ENCODE data around the gene AKT1S1.
A peak's percentile ranks its signal among the peaks of the same experiment; 100 is the strongest.

AKT1S1 gene

DNA sequence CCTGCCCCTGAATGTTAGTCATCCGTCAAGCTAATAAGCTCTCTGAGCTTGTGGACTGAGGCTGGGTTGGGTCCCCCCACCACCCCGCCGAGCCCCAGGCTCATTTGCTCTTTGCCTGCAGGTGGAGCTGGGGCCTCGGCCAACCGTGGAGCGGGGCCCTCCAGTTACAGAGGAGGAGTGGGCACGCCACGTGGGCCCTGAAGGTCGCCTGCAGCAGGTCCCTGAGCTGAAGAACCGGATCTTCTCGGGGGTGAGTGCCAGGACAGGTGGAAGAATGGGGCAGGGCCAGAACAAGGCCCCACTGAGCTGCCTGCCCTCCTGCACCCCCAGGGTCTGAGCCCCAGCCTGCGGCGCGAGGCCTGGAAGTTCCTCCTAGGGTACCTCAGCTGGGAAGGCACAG lies 5.5 kb upstream of the AKT1S1 start:
- no peak for FAIRE-seq

DNA sequence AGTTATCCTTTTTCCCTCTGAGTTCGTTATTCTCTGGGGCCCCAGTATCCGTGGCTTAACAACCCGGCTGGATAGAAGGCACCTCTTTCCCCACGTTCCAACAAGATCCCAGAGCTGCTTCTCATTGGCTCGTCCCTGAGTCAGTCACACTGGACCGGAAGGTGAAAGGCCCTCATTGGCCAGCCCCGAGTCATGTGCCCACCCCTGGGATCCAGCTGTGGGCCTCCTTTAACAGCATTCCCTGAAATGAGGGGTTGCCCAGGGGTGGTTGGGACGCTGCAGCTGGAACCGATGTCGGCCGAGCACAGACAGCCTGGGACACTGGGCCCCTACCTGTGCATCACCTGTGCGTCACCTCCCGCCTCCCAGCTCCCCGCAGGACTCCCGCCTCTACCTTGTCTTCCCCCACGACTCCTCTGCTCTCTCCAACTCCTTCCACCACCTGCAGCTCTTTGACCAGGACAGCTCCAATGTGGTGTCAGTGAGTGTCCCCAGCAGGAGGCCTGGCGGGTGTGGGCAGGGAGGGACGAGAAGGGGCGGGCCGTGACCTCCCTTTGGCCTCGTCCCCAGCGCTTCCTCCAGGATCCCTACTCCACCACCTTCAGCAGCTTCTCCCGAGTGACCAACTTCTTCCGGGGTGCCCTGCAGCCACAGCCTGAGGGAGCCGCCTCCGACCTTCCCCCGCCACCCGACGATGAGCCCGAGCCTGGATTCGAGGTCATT lies 4.7 kb upstream of the AKT1S1 start:
- FAIRE-seq: no peak

DNA sequence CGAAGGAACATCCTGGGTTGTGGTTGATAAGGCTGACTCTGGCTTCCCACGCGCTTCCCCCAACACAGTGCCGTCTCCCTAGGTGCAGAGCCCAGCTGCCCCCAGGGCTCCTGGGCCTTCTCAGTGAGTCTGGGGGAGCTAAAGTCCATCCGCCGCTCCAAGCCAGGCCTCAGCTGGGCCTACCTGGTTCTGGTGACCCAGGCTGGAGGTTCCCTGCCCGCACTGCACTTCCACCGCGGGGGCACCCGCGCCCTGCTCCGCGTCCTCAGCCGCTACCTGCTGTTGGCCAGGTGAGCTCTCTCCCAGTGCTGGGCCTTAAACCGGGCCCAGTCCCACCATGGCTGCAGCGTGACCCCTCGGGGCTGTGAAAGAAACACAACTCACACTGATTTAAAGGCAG lies 4.0 kb upstream of the AKT1S1 start:
- FAIRE-seq: no peak

DNA sequence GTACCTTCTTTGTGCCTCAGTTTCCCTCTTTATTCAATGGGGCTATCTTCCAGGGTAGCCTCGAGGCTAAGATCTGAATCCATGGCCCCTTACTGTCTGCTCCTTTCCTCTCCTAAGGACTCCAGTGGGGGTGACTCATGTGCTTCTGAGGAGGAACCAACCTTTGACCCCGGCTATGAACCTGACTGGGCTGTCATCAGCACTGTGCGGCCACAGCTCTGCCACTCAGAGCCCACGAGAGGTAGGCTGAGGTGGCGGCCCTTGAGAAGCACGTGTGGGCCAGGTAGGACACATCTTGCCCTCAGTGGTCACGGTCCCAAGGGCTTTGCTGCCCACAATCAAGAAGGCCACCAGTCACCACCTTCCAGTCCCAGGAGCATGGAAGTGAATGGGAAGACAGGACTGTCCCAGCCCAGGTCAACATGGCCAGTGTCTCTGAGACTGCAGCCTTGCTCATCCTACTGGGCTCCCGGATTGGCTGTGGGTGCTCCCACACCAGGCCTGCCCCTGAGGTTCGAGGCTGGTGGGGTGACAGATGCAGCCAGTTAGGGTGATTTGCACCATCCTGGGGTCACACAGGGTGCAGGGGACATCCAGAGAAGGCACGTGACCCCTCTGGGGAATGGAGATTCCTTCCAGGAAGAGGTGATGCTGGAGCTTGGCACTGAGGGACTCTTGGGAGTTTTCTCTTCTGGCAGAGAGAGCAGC lies 3.2 kb upstream of the AKT1S1 start:
- no peak for FAIRE-seq

DNA sequence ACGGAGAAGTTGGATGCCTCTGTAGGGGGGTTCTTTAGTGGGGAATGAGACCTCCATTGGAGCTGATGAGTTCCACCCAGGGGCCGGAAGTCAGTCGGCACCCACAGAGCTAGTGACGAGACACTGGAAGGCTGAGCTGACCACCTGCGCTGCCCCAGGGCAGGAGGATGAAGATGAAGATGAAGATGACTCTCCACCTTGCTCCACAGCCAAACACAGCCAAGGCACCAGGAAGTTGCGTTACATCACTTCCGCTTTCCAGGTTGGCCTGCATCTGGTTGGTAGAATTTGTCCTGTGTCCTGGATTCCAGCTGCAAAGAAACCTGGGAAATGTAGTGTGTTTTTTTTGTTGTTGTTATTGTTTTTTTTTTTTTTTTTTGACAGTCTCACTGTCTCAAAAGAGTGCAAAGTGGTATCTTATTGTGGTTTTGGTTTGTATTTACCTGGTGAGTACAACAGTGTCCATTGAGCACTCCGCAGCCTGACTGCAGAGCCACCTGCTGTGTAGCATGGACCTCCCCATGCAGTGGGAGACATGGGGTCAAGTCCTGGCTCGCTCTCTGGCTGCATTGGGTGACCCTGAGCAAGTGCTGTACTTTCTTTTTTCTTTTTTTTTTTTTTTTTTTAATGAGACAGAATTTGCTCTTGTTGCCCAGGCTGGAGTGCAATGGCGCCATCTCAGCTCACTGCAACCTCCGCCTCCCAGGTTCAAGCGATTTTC lies 2.2 kb upstream of the AKT1S1 start:
- FAIRE-seq: peak; percentile 25

DNA sequence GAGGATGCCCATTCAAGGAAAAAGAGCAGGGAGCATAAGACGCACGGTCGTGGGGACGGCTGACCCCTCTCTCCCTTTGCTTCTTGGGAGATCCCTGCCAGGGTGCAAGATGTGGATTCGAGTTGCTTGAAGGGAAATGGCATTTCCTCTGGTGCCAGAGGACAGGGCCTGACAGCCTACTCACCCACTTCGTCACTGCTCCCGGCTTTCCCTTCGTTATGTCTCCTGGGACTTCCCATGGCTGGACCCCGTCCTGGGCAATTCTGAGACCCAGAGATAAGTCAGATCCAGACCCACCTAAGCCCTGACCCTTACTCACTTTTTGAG lies 1.6 kb upstream of the AKT1S1 start:
- no peak for FAIRE-seq

DNA sequence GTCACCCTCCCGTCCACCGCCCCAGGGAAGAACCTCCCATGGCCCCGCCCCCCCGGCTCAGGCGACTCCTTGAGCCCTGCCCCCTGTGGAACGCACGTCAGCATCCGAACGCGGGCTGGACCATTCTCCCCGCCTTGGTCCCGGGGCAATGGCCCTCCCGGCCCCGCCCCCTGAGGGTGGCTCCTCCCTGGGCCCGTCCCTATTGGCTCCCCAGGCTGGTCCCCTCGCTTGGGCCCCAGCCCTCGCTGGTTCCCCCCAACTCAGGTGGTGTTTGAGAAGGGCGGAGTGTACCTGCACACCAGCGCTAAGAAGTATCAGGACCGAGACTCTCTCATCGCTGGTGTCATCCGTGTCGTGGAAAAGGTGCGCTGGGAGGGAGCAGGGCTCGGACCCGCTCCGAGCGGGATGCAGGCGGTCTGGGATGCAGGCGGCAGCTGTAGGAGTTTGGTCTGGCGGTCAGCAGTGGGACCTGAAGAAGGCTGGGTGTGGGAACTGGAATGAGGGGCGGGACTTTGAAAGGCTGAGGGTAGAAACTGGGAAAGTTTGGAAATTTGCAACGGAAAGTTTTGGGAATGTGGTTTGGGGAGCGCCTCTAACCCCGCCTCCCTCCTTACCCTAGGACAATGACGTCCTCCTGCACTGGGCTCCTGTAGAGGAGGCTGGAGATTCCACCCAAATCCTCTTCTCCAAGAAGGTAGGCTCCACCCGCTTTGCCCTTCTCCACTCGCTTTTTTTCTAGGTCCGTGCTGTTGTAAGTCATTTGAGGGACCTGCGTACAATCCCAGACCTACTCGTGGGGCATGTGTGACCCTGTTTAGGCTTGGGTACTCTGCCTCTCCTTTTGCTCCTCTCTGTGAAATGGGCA lies 956 bp upstream of the AKT1S1 start:
- peak; percentile 82 for FAIRE-seq

DNA sequence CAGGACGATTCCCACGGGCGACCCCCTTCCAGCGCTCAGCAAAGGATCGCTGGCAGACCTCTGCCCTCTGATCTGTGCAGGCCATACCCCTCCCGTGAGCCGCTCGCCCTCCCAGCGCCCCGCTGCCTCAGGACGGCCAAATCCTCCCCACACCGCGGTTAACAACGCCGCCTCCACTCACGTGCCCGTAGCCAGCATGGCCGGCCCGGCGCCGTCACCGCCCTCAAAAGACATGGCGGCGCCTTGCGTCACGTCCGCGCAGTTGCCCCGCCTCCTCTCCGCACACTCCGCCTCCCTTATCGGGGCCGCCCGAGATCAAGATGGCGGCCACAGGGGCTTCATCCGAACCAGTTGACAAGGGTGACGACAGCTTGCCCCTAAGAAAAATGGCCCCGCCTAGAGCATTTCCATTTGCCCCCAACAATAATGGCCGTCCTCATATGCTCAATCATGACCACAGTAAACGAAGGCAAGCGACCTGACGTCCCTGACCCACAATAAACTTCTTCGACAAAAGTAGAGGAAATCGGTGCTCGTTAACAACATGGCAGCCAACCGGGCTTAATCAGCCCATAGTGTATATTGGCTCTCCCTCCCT lies 634 bp downstream of the AKT1S1 start:
- FAIRE-seq: peak; percentile 97

DNA sequence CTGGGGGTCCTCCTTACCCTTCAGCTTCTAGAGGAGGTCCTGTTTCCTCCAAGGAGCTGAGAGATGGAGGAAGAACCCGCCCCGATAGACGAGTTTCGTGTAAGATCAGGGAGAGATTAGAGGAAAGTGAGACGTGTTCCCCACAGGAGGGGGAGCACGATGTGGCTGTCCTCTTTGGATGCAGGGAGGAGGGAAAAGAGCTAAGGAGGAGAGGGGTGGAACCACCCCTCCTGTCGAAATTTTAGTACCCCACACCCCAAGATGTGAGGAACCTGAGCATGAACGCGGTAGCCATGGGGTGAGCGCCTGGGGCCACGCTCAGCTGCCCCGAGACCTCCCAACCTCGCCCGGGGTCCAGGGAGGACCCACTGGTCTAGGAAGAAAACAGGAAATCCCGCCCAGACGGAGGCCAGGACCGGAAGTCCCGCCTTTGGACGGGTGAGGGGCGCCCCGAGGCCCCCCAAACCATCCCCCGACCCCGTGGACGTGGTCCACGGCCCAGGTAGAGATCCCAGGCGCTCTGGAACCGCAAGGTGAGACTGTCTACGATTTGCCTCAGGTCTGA lies 1.2 kb downstream of the AKT1S1 start:
- no peak for FAIRE-seq

DNA sequence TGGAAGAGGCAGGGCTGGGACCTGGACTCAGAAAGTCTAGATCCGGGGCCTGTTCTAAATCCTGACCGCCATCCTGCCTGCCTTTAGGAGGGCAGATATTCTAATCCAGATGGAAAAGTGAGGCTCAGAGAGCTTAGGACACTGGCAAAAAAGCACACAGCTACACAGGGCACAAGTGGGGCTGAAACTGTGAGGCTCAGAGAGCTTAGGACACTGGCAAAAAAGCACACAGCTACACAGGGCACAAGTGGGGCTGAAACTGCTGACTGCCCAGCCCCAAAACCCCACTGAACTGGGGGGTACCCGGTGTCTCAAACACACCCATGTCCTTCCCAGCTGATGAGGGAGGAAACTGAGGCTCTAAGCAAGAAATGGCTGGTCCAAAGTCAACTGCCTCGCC lies 2.0 kb downstream of the AKT1S1 start:
- no peak for FAIRE-seq

DNA sequence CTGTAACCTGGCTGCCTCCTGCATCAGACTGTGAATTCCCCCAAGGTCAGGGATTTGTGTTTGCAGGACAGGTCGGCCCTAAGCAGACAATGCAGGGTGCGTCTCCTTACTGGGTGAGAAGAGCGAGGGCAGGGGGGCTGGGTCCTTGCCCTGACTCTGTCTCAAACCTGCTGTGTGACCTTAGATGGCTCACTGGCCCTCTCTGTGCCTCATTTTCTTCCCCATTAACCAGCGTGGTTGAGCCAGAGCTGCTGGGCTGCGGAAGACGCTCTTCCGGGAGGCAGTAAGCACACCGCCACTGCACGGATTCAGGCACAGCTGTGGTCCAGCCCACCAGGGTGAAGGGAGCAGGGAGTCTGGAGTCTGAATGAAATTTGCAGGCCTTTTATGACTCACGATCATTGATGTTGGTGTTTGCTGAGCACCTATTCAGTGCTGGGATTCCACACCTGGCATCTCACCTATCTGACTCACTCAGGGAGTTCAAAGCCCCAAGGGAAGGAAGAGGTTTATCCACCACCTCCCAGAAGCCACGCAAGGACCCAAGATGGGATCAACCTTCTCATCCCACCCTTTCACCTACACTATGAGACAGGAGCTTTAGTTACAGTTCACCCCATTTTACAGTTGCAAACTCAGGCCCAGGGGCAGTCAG lies 2.5 kb downstream of the AKT1S1 start:
- no peak for FAIRE-seq

DNA sequence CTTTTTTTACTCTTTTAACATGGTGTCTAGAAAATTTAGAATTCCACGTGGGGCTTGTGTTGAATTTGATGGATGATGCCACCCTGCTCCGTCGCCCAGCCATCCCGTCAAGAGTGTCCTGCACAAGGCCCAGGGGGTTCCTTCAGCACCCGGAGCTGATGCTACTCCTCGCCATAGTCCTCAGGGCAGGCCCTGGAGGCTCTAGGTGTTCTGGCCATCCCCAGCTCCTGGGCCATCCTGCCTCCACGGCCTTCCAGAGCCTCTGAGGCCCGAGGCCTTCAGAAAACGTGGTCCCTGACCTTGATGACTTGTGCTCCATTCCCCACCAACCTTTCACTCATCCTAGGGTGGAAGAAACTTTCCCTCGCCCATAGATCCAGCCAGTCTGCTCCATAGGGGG lies 3.3 kb downstream of the AKT1S1 start:
- FAIRE-seq: no peak

DNA sequence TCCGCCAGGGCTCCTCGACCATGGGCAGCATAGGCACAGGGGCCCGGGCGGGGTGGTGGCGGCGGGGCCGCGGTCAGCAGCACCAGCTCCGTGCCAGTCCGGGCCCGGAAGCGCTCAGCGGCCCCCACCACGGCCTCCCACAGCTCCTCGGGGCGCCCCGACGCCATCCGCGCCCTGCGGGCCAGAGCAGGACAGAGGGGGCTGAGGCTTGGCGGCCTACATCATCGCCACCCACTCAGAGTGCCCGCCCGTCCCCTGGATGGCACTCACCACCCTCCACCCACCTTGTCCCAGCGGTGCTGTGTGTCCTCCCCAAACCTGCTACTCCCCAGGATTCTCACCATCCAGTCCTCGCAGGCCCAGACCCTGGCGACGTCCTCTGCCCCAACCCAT lies 4.0 kb downstream of the AKT1S1 start:
- FAIRE-seq: no peak

DNA sequence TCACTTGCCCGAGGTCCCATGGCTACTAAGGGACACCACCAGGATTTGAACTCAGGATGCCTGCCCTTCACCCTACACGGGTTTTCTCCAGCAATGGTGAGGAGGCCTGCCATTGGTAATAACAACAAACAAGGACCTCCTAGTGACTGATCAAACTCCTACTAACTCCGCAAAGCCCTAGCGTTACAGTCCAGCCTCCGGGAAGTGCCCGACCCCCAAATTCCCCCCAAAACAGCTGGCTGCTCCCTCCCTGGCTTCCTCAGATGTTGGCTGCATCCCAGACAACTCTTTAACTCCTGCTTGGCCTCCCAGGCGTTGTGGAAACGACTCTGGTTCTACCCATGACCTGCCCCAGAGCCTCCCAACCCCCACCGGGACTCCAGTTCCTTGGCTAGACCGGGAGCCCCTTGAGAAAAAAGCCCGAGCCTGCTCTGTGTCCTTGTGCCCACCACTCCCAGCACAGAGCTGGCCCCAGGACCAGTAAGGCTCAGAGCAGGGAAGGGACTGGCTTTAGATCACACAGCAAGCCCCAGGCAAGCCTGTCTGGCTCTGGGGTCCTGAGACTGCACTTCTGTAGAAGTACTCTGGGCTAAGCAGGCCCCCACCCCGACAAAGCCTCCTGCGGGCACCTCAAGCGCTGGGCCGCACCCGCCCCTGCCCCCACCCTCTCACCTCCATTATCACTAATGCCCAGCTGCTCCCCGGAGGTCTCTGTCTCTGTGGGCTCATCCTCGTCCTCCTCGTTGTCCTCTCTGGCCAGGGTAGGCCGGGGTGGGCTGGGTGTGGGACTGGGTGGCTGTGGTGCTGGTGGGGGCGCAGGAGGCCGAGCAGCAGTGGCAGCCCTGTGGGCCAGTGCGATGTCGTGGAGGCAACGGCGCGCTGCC lies 4.7 kb downstream of the AKT1S1 start:
- FAIRE-seq: no peak

DNA sequence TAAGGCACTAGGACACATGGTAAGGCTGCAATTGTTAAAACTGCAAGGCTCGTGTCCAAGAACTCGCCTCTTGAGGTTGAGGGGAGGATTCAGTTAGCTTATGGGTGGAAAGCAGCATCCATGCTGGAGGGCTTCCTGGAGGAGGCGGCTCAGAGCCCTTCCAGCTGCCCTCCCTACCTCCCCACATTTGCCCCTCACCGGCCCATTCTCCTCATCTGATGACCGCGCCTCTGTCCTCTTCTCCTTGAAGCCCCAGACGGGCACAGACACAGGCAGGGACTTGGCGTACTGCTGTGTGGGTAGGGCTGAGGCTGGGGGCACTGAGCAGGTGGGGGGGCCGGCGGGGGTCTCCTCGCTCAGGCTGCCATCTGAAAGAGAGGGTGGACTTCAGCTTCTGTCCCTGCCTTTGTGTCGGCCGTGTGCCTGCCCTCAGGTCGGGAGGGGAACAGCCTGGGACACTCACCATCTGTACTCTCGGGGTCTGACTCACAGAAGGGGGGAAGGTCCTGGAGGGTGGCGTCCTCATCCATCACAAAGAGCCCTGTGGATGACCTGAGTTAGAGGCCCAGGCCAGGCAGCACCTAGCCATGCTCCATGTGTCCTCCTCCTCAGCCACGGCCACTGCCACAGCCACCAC lies 5.7 kb downstream of the AKT1S1 start:
- FAIRE-seq: no peak

DNA sequence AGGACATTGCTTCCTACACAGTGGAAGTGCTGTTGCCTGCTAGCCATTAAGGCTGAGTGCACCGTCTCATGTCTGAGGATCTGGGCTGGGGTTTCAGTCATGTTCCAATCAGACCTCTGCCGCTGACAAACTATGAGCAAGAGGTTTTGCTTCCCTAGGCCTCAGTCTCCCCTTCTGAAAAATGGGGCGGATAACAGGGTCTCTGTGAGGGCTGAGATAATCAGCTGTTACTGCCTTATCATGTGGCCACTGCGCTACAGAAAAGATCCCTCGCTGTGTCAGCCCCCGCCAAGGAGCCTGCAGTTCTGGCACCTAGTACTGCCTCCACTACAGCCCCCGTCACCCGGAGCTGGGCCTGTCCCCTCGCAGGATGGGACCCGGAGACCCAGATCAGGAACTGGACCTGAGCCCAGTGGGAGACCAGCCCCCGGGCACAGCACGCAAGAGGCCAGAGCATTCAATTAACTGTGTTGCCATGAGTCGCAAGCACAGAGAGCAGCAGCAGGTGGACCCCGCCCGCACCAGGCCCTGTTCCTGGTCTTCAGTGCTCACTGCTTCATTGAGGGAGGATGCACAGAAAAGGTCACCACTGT lies 6.8 kb downstream of the AKT1S1 start:
- FAIRE-seq: no peak

DNA sequence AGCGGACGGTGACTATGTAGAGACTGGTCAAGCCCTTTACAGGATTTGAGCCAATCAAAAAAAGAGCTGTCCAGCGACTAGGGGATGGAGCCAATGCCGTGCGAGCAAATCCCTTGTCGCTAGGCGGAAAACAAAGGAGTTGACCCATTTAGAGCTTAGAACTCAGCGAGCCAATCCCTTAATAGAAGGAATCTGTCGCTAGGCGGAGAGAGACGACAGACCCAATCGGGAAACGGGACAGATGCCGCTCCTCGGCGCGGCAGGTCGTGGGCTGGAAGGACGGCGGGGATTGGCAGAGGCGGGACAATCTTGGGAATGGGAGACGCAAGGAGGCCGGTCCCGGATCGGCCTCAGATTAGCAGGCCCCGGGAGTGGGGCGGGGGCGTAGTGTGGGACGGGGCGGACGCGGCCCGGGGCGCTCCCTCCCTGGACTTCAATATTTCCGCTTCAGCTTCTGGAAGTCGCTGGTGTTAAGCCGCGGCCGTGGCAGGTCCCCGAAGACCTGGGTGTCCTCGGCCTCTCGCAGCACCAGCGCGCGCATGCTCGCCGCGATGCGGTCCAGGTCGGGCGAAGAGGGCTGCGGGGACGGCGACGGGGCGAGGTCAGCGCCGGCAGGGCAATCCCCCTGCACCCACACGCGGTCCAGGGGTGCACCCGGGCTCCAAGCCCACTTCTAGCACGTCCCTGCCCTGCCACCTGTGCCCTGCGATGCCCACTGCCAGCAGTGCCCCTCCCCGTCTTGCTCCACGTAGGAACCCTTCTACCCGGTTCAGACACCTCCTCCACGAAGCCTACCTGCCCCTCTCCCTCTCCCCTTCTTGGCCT lies 7.5 kb downstream of the AKT1S1 start:
- peak; percentile 100 for FAIRE-seq

DNA sequence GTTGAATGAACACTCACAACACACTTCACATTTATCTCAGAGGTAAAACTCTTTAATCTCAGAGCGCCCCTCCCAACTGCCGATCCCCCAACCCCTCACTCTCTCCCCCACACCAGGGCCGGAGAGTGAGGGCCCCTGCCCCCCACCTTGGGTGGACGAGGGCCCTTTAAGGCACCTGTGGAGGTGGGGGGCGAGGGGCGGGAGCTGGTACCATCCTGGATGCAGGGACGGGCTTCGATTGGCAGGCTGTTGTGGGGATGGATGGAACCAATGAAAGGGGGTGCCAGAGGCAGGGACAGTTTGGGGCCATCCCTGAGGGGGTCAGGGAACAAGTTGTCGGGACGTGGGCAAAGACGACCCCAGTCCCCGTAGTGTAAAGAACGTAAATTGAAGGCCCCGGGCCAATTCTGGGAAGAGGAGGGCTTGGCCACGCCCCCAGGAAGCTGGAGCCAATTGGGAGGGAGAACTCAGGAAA lies 8.1 kb downstream of the AKT1S1 start:
- no peak for FAIRE-seq

All from G401.6 (cell line).